HCT116 (cell line): ENCODE measurements around the gene SKIC3. TPM values are rescaled to one million over a fixed set of nuclear protein-coding genes. Genes with fewer than 3 reads are reported as not detected.

ENCODE experiments used
- ATAC-seq: fragments of 200-7000 bp; cut with Tn5 transposase; 2 replicates; pipeline ENCODE4 v1.9.1; 2020; ENCODE audit warnings: mild to moderate bottlenecking, moderate library complexity
- BruUV-seq: library from RNA; stranded (reverse); fragments of 400-500 nt; replicated peaks from 2 replicates; lab custom pipeline; 2021; lab: Mats Ljungman, UMichigan
- CTCF ChIA-PET: fragments of 300-600 bp; sonication (Branson Sonifier 250); formaldehyde crosslinking; loops from one replicate; lab custom pipeline; 2021; ENCODE audit warnings: antibody characterized with exemption; lab: Charles Lee
- POLR2A ChIA-PET: fragments of 300-600, 350-600 bp; sonication (Branson Sonifier 250); formaldehyde crosslinking; loops from one replicate; lab custom pipeline; 2021; ENCODE audit warnings: antibody characterized with exemption; lab: Charles Lee
- RAD21 ChIA-PET, 2 experiments: fragments of 300-600 bp; sonication (Branson Sonifier 250); formaldehyde crosslinking; loops; one replicate each; lab custom pipeline; 2023; ENCODE audit warnings: low total read pairs in 2 of 2; ENCODE audit not compliant: uncharacterized antibody in 2 of 2, unreplicated experiment in 2 of 2, low non-redundant PET in 1 of 2; lab: Charles Lee
- DNase-seq: peaks from one replicate; pipeline ENCODE4 v3.0.0-alpha.2; 2010; ENCODE audit warnings: low read depth, low spot score
- H2AFZ ChIP-seq: fragments of 200-600 bp; shearing (Covaris generic), sonication (generic); 2 replicates; pipeline ENCODE4 v1.6.1; 2017; ENCODE audit warnings: low read depth, mixed run types, mixed read lengths, antibody characterized with exemption, low read length; ENCODE audit not compliant: poor library complexity, severe bottlenecking
- H3K27ac ChIP-seq: 2 replicates; pipeline ENCODE4 v1.5.1; 2012; ENCODE audit warnings: low read depth, low read length
- H3K27me3 ChIP-seq: fragments of 200-600 bp; sonication (generic); 2 replicates; pipeline ENCODE4 v1.6.1; 2016; ENCODE audit warnings: mixed run types, low read length, mixed read lengths; ENCODE audit not compliant: insufficient read depth
- H3K36me3 ChIP-seq, 2 experiments: fragments of 200-500 bp in 1 of 2; fragments of 200-600 bp in 1 of 2; sonication (Bioruptor generic) in 1 of 2; sonication (generic) in 1 of 2; 2 replicates each; pipeline versions ENCODE4 v1.5.1 to v1.6.1; 2014 to 2016; ENCODE audit warnings: low read length in 2 of 2, inconsistent platforms in 1 of 2, mixed read lengths in 1 of 2, mixed run types in 1 of 2; ENCODE audit not compliant: insufficient read depth in 2 of 2, control insufficient read depth in 1 of 2
- H3K4me1 ChIP-seq, 2 experiments: fragments of 200-600 bp in 1 of 2; sonication (generic) in 1 of 2; 2 replicates each; pipeline versions ENCODE4 v1.5.1 to v1.6.1; 2012 to 2017; ENCODE audit warnings: low read length in 2 of 2, inconsistent platforms in 1 of 2, mild to moderate bottlenecking in 1 of 2, mixed read lengths in 1 of 2, mixed run types in 1 of 2, moderate library complexity in 1 of 2; ENCODE audit not compliant: insufficient read depth in 2 of 2, control insufficient read depth in 1 of 2
- H3K4me2 ChIP-seq: fragments of 200-600 bp; sonication (generic); 2 replicates; pipeline ENCODE4 v1.6.1; 2017; ENCODE audit warnings: mixed run types, low read length, mixed read lengths
- H3K4me3 ChIP-seq, 2 experiments: fragments of 200-600 bp in 1 of 2; sonication (generic) in 1 of 2; replicated peaks in 1 of 2; 2 replicates each; pipeline ENCODE4 v1.5.1; 2011 to 2016; ENCODE audit warnings: low read length in 2 of 2, control low read depth in 1 of 2, low read depth in 1 of 2, mild to moderate bottlenecking in 1 of 2, mixed read lengths in 1 of 2, mixed run types in 1 of 2
- H3K79me2 ChIP-seq: fragments of 200-600 bp; sonication (generic); 2 replicates; pipeline ENCODE4 v1.6.1; 2017; ENCODE audit warnings: mild to moderate bottlenecking, mixed run types, low read length, moderate library complexity, mixed read lengths; ENCODE audit not compliant: insufficient read depth
- H3K9ac ChIP-seq: fragments of 200-600 bp; sonication (generic); 2 replicates; pipeline ENCODE4 v1.6.1; 2016; ENCODE audit warnings: low read length, mixed read lengths
- H3K9me2 ChIP-seq: fragments of 200-600 bp; sonication (generic), shearing (Covaris generic); 2 replicates; pipeline ENCODE4 v1.6.1; 2017; ENCODE audit warnings: mixed run types, mild to moderate bottlenecking, moderate library complexity; ENCODE audit not compliant: insufficient read depth
- H3K9me3 ChIP-seq, 2 experiments: fragments of 200-500 bp in 1 of 2; fragments of 200-600 bp in 1 of 2; sonication (Bioruptor generic) in 1 of 2; sonication (generic) in 1 of 2; 2 replicates each; pipeline ENCODE4 v1.6.1; 2014 to 2017; ENCODE audit warnings: low read length in 2 of 2, mixed read lengths in 2 of 2, inconsistent platforms in 1 of 2, low read depth in 1 of 2, mild to moderate bottlenecking in 1 of 2, mixed run types in 1 of 2, moderate library complexity in 1 of 2; ENCODE audit not compliant: control insufficient read depth in 1 of 2, insufficient read depth in 1 of 2
- H4K20me1 ChIP-seq: fragments of 200-600 bp; sonication (generic), shearing (Covaris generic); 2 replicates; pipeline ENCODE4 v1.6.1; 2017; ENCODE audit warnings: mixed run types, mild to moderate bottlenecking, moderate library complexity; ENCODE audit not compliant: insufficient read depth
- CBX3 ChIP-seq: IDR thresholded peaks from 2 replicates; pipeline ENCODE4 v1.6.1; 2012; ENCODE audit warnings: low read depth
- ELF1 ChIP-seq: IDR thresholded peaks from 2 replicates; pipeline ENCODE4 v1.6.1; 2012; ENCODE audit warnings: low read depth, borderline replicate concordance
- EZH2 ChIP-seq: fragments of 200-600 bp; sonication (generic); IDR thresholded peaks from 2 replicates; pipeline ENCODE4 v1.6.1; 2017; ENCODE audit warnings: antibody characterized with exemption, mixed run types
- EZH2phosphoT487 ChIP-seq: fragments of 200-600 bp; IDR thresholded peaks from 2 replicates; pipeline ENCODE4 v1.6.1; 2018; ENCODE audit warnings: antibody characterized with exemption, borderline replicate concordance
- FOSL1 ChIP-seq: IDR thresholded peaks from 2 replicates; pipeline ENCODE4 v1.6.1; 2012; ENCODE audit warnings: low read depth
- JUND ChIP-seq: IDR thresholded peaks from 2 replicates; pipeline ENCODE4 v1.6.1; 2012
- REST ChIP-seq: IDR thresholded peaks from 2 replicates; pipeline ENCODE4 v1.6.1; 2012; ENCODE audit warnings: low read depth
- SRF ChIP-seq: IDR thresholded peaks from 2 replicates; pipeline ENCODE4 v1.6.1; 2012; ENCODE audit warnings: low read depth
- YY1 ChIP-seq: IDR thresholded peaks from 2 replicates; pipeline ENCODE4 v1.6.1; 2011; ENCODE audit warnings: low read length, low read depth, moderate library complexity, mild to moderate bottlenecking; ENCODE audit not compliant: insufficient replicate concordance; ENCODE audit errors: extremely low read depth
- ZBTB33 ChIP-seq: IDR thresholded peaks from 2 replicates; pipeline ENCODE4 v1.6.1; 2011; ENCODE audit warnings: mild to moderate bottlenecking, low read length, moderate library complexity; ENCODE audit not compliant: insufficient replicate concordance; ENCODE audit errors: extremely low read depth
- intact Hi-C: fragments of 100-400 bp; cut with micrococcal nuclease; formaldehyde crosslinking; loops from 2 replicates; pipeline ENCODE4 v1.10.0; 2022
- total RNA-seq: library from RNA; stranded (reverse); gene quantifications from one replicate; pipeline ENCODE4 v1.2.1, GENCODE V29; 2021; ENCODE audit not compliant: unreplicated experiment

The SKIC3 gene
- total RNA-seq, 1 experiment from 2014 or later: 35.1 TPM

GRCh38 chr5:95590880-95591279, 36.1 kb upstream of the SKIC3 start:
- no peaks in the 10 kb centered on the region for H3K9me2 ChIP-seq

More at GRCh38 chr5:95590880-95591279, 36.1 kb upstream of the SKIC3 start:
- intact Hi-C loops: no loop called here
- ChIA-PET RAD21 (no interaction called here), POLR2A (no interaction called here), CTCF (no interaction called here)
- H3K4me1 ChIP-seq: peaks cover 0 to 20% of the 10 kb centered on the region in 2 experiments; a peak in 2 of 4 replicates
- no peaks in the 10 kb centered on the region for H4K20me1 ChIP-seq
- no TSS peak for BruUV-seq
- no peaks in the 10 kb centered on the region for H3K36me3 ChIP-seq
- peak overlapping the region; percentile 17 for H3K4me2 ChIP-seq
- ATAC-seq (no peak), DNase-seq (no peak)
- no peaks in the 10 kb centered on the region for H3K9me3 ChIP-seq
- no peak overlapping the region for H3K4me3 ChIP-seq
- no peaks in the 10 kb centered on the region for H3K79me2 ChIP-seq
- no peak overlapping the region for H2AFZ ChIP-seq
- H3K27ac ChIP-seq: no peak overlapping the region
- H3K9ac ChIP-seq: no peak overlapping the region
- no peak for TF ChIP-seq CBX3
- TF ChIP-seq REST: no peak
- TF ChIP-seq EZH2: no peak
- no peak for TF ChIP-seq SRF
- no peak for TF ChIP-seq ELF1
- no peak for TF ChIP-seq FOSL1
- no peak for TF ChIP-seq ZBTB33
- TF ChIP-seq EZH2phosphoT487: no peak
- no peak for TF ChIP-seq YY1
- TF ChIP-seq JUND: no peak
- H3K27me3 ChIP-seq: no peaks in the 10 kb centered on the region
